Measurements from ENCODE around the gene ATPAF2. TPM values are rescaled to one million over a fixed set of nuclear protein-coding genes. Genes with fewer than 3 reads are reported as not detected.

ATPAF2 gene
- total RNA-seq, 2 experiments from 2014 or later = 22.9 to 29.9 TPM

Other genes with a start within 250 kb of the ATPAF2 start
- gene SREBF1, start 202.2 kb downstream of the ATPAF2 start, total RNA-seq = 100 to 1,000 TPM; 218 to 229 TPM
- gene TOM1L2, start 66.8 kb downstream of the ATPAF2 start, total RNA-seq = 10 to 100 TPM; 32.9 to 37.0 TPM
- gene DRC3, start 66.3 kb downstream of the ATPAF2 start, total RNA-seq = under 1 TPM; 0.67 to 0.77 TPM
- 10 to 100 TPM in 1 of 2 experiments, 1 to 10 TPM in 1; 9.4 to 10.6 TPM for gene GID4, start 240 bp upstream of the ATPAF2 start, total RNA-seq
- gene DRG2, start 48.8 kb upstream of the ATPAF2 start, total RNA-seq = 10 to 100 TPM; 43.6 to 53.2 TPM
- 1 to 10 TPM; 1.0 TPM for gene MYO15A, start 69.6 kb upstream of the ATPAF2 start, total RNA-seq
- gene ALKBH5, start 144.7 kb upstream of the ATPAF2 start, total RNA-seq = 100 to 1,000 TPM; 133 to 134 TPM
- gene LLGL1, start 186.5 kb upstream of the ATPAF2 start, total RNA-seq = 10 to 100 TPM; 21.3 to 21.6 TPM
- gene FLII, start 219.6 kb upstream of the ATPAF2 start, total RNA-seq = 100 to 1,000 TPM; 334 to 354 TPM
- 10 to 100 TPM; 14.0 to 14.7 TPM for gene MIEF2, start 221.5 kb upstream of the ATPAF2 start, total RNA-seq

Measured in activated naive CD8-positive, alpha-beta T cell treated with anti-CD3 and anti-CD28 coated beads, Interleukin-2, amount 10 ng/mL, durations not matched to agents 7 days and 5 days (primary cell).